ENCODE measurements around the gene USB1.
A peak's percentile ranks its signal among the peaks of the same experiment; 100 is the strongest.

Gene USB1

GRCh38 chr16:58054289-58054688, 53.1 kb downstream of the USB1 start:
- Histone ChIP-seq H3K27me3 (ENCODE audit: control insufficient read depth in 5 of 5, insufficient read depth in 4 of 5, low read length in 5 of 5) (peaks cover 0 to 2% (median 0%) of the 10 kb centered on the region in 5 donors), H3K4me3 (ENCODE audit: low read depth in 1 of 5, low read length in 5 of 5) (no peak overlapping the region), H3K9ac (ENCODE audit: low read length in 5 of 5) (no peak overlapping the region), H3K36me3 (ENCODE audit: control insufficient read depth in 5 of 5, insufficient read depth in 5 of 5, low read length in 5 of 5) (no peaks in the 10 kb centered on the region), H3K4me1 (ENCODE audit: control insufficient read depth in 5 of 5, insufficient read depth in 5 of 5, low read length in 5 of 5) (peaks cover 0 to 7% (median 2%) of the 10 kb centered on the region in 5 donors), H3K27ac (ENCODE audit: low read depth, low read length) (no peak overlapping the region), H3K9me3 (ENCODE audit: control insufficient read depth in 5 of 5, low read length in 5 of 5) (no peaks in the 10 kb centered on the region)

GRCh38 chr16:58056580-58056979, 55.4 kb downstream of the USB1 start:
- peaks cover 0 to 2% (median 0%) of the 10 kb centered on the region in 5 donors for H3K27me3 ChIP-seq (ENCODE audit: control insufficient read depth in 5 of 5, insufficient read depth in 4 of 5, low read length in 5 of 5)
- no peaks in the 10 kb centered on the region for H3K4me1 ChIP-seq (ENCODE audit: control insufficient read depth in 5 of 5, insufficient read depth in 5 of 5, low read length in 5 of 5)
- H3K36me3 ChIP-seq (ENCODE audit: control insufficient read depth in 5 of 5, insufficient read depth in 5 of 5, low read length in 5 of 5), result no peaks in the 10 kb centered on the region
- no peak overlapping the region for H3K27ac ChIP-seq (ENCODE audit: low read depth, low read length)
- no peak overlapping the region for H3K4me3 ChIP-seq (ENCODE audit: low read depth in 1 of 5, low read length in 5 of 5)
- H3K9ac ChIP-seq (ENCODE audit: low read length in 5 of 5), result no peak overlapping the region
- H3K9me3 ChIP-seq (ENCODE audit: control insufficient read depth in 5 of 5, low read length in 5 of 5), result no peaks in the 10 kb centered on the region

GRCh38 chr16:58057121-58057520, 55.9 kb downstream of the USB1 start:
- H3K4me3 ChIP-seq (ENCODE audit: low read depth in 1 of 5, low read length in 5 of 5), result no peak overlapping the region
- H3K27ac ChIP-seq (ENCODE audit: low read depth, low read length), result no peak overlapping the region
- no peaks in the 10 kb centered on the region for H3K36me3 ChIP-seq (ENCODE audit: control insufficient read depth in 5 of 5, insufficient read depth in 5 of 5, low read length in 5 of 5)
- no peaks in the 10 kb centered on the region for H3K9me3 ChIP-seq (ENCODE audit: control insufficient read depth in 5 of 5, low read length in 5 of 5)
- no peak overlapping the region for H3K9ac ChIP-seq (ENCODE audit: low read length in 5 of 5)
- H3K4me1 ChIP-seq (ENCODE audit: control insufficient read depth in 5 of 5, insufficient read depth in 5 of 5, low read length in 5 of 5), result no peaks in the 10 kb centered on the region
- H3K27me3 ChIP-seq (ENCODE audit: control insufficient read depth in 5 of 5, insufficient read depth in 4 of 5, low read length in 5 of 5), result peaks cover 0 to 2% (median 0%) of the 10 kb centered on the region in 5 donors

- Histone ChIP-seq H3K27ac (ENCODE audit: low read depth, low read length) (no peak overlapping the region), H3K9ac (ENCODE audit: low read length in 5 of 5) (no peak overlapping the region), H3K27me3 (ENCODE audit: control insufficient read depth in 5 of 5, insufficient read depth in 4 of 5, low read length in 5 of 5) (peaks cover 0 to 2% (median 0%) of the 10 kb centered on the region in 5 donors), H3K4me1 (ENCODE audit: control insufficient read depth in 5 of 5, insufficient read depth in 5 of 5, low read length in 5 of 5) (peaks cover 0 to 4% (median under 1%) of the 10 kb centered on the region in 5 donors), H3K4me3 (ENCODE audit: low read depth in 1 of 5, low read length in 5 of 5) (no peak overlapping the region), H3K9me3 (ENCODE audit: control insufficient read depth in 5 of 5, low read length in 5 of 5) (no peaks in the 10 kb centered on the region), H3K36me3 (ENCODE audit: control insufficient read depth in 5 of 5, insufficient read depth in 5 of 5, low read length in 5 of 5) (no peaks in the 10 kb centered on the region)
Observed at GRCh38 chr16:58057784-58058183, 56.6 kb downstream of the USB1 start.

- no peaks in the 10 kb centered on the region for H3K27me3 ChIP-seq (ENCODE audit: control insufficient read depth in 5 of 5, insufficient read depth in 4 of 5, low read length in 5 of 5)
- H3K4me1 ChIP-seq (ENCODE audit: control insufficient read depth in 5 of 5, insufficient read depth in 5 of 5, low read length in 5 of 5), result peaks cover 0 to 22% (median 12%) of the 10 kb centered on the region in 5 donors
- no peak overlapping the region for H3K4me3 ChIP-seq (ENCODE audit: low read depth in 1 of 5, low read length in 5 of 5)
- H3K9ac ChIP-seq (ENCODE audit: low read length in 5 of 5), result no peak overlapping the region
- H3K27ac ChIP-seq (ENCODE audit: low read depth, low read length), result no peak overlapping the region
- H3K9me3 ChIP-seq (ENCODE audit: control insufficient read depth in 5 of 5, low read length in 5 of 5), result no peaks in the 10 kb centered on the region
- no peaks in the 10 kb centered on the region for H3K36me3 ChIP-seq (ENCODE audit: control insufficient read depth in 5 of 5, insufficient read depth in 5 of 5, low read length in 5 of 5)
Observed at GRCh38 chr16:58062821-58063220, 61.6 kb downstream of the USB1 start.

GRCh38 chr16:58063377-58064076, 62.3 kb downstream of the USB1 start:
- Histone ChIP-seq H3K4me3 (ENCODE audit: low read depth in 1 of 5, low read length in 5 of 5) (no peak overlapping the region), H3K9ac (ENCODE audit: low read length in 5 of 5) (peak overlapping the region in 1 of 5 donors; percentile 37), H3K9me3 (ENCODE audit: control insufficient read depth in 5 of 5, low read length in 5 of 5) (no peaks in the 10 kb centered on the region), H3K36me3 (ENCODE audit: control insufficient read depth in 5 of 5, insufficient read depth in 5 of 5, low read length in 5 of 5) (no peaks in the 10 kb centered on the region), H3K27me3 (ENCODE audit: control insufficient read depth in 5 of 5, insufficient read depth in 4 of 5, low read length in 5 of 5) (no peaks in the 10 kb centered on the region), H3K27ac (ENCODE audit: low read depth, low read length) (no peak overlapping the region), H3K4me1 (ENCODE audit: control insufficient read depth in 5 of 5, insufficient read depth in 5 of 5, low read length in 5 of 5) (peaks cover 0 to 22% (median 12%) of the 10 kb centered on the region in 5 donors)

GRCh38 chr16:58070585-58070984, 69.4 kb downstream of the USB1 start:
- Histone ChIP-seq H3K36me3 (ENCODE audit: control insufficient read depth in 5 of 5, insufficient read depth in 5 of 5, low read length in 5 of 5) (no peaks in the 10 kb centered on the region), H3K27me3 (ENCODE audit: control insufficient read depth in 5 of 5, insufficient read depth in 4 of 5, low read length in 5 of 5) (no peaks in the 10 kb centered on the region), H3K27ac (ENCODE audit: low read depth, low read length) (no peak overlapping the region), H3K4me3 (ENCODE audit: low read depth in 1 of 5, low read length in 5 of 5) (no peak overlapping the region), H3K4me1 (ENCODE audit: control insufficient read depth in 5 of 5, insufficient read depth in 5 of 5, low read length in 5 of 5) (peaks cover 0 to 4% (median 0%) of the 10 kb centered on the region in 5 donors), H3K9ac (ENCODE audit: low read length in 5 of 5) (no peak overlapping the region), H3K9me3 (ENCODE audit: control insufficient read depth in 5 of 5, low read length in 5 of 5) (no peaks in the 10 kb centered on the region)

Measured in subcutaneous abdominal adipose tissue (tissue), 5 donors.